ENCODE results near the gene HFM1.

The HFM1 gene

GRCh38 chr1:91281782-91282181, 122.9 kb downstream of the HFM1 start:
- no peaks in the 10 kb centered on the region for H3K27me3 ChIP-seq (ENCODE audit: control insufficient read depth in 3 of 3, insufficient read depth in 3 of 3, low read depth in 1 of 3, low read length in 3 of 3)
- H3K4me3 ChIP-seq (ENCODE audit: low read length in 2 of 2): no peak overlapping the region
- no peak overlapping the region for H2AFZ ChIP-seq (ENCODE audit: low read length)
- H3K9ac ChIP-seq (ENCODE audit: low read depth, low read length, poor library complexity): no peak overlapping the region
- H3K18ac ChIP-seq (ENCODE audit: low read length): no peak overlapping the region
- H3K4me2 ChIP-seq (ENCODE audit: insufficient read depth, low read length, poor library complexity, severe bottlenecking): no peak overlapping the region
- H3K4me1 ChIP-seq (ENCODE audit: control insufficient read depth in 2 of 2, insufficient read depth in 1 of 2, low read depth in 1 of 2, low read length in 2 of 2): no peaks in the 10 kb centered on the region
- no peak overlapping the region for H4K8ac ChIP-seq (ENCODE audit: low read depth, low read length)
- no peak overlapping the region for H3K14ac ChIP-seq (ENCODE audit: low read length)
- H3K9me3 ChIP-seq (replicated peaks in 1 of 2; ENCODE audit: control insufficient read depth in 2 of 2, insufficient read depth in 1 of 2, low read depth in 1 of 2, low read length in 2 of 2): no peaks in the 10 kb centered on the region
- no peak overlapping the region for H3K27ac ChIP-seq (replicated peaks; ENCODE audit: low read length)
- H2BK12ac ChIP-seq (ENCODE audit: low read length): no peak overlapping the region
- H3K4ac ChIP-seq (ENCODE audit: low read length): no peak overlapping the region
- no peak overlapping the region for H3K23ac ChIP-seq (ENCODE audit: low read depth, low read length, poor library complexity)
- no peak overlapping the region for H2BK120ac ChIP-seq (ENCODE audit: low read depth, low read length)
- no peak overlapping the region for H2BK15ac ChIP-seq (ENCODE audit: low read length)
- H2AK5ac ChIP-seq (ENCODE audit: low read depth, low read length): no peak overlapping the region
- no peaks in the 10 kb centered on the region for H3K79me1 ChIP-seq (ENCODE audit: low read depth, low read length)
- no peak for DNase-seq (ENCODE audit: low spot score)
- WGBS, 2 donors (ENCODE audit: extremely low coverage in 2 of 2, insufficient read length in 2 of 2, insufficient replicate concordance in 1 of 2): no CpG with 5 or more reads among the region's 6 CpGs
- H4K91ac ChIP-seq (ENCODE audit: low read depth, low read length, poor library complexity): no peak overlapping the region
- H2BK5ac ChIP-seq (ENCODE audit: low read length): no peak overlapping the region
- H3K36me3 ChIP-seq (replicated peaks in 1 of 2; ENCODE audit: control insufficient read depth in 2 of 2, insufficient read depth in 2 of 2, low read length in 2 of 2): no peaks in the 10 kb centered on the region

GRCh38 chr1:91278754-91279153, 125.9 kb downstream of the HFM1 start:
- no peak overlapping the region for H3K14ac ChIP-seq (ENCODE audit: low read length)
- H3K4ac ChIP-seq (ENCODE audit: low read length): no peak overlapping the region
- H3K9me3 ChIP-seq (replicated peaks in 1 of 2; ENCODE audit: control insufficient read depth in 2 of 2, insufficient read depth in 1 of 2, low read depth in 1 of 2, low read length in 2 of 2): no peaks in the 10 kb centered on the region
- no peak overlapping the region for H2BK12ac ChIP-seq (ENCODE audit: low read length)
- peaks cover 0 to 4% of the 10 kb centered on the region in 2 donors for H3K36me3 ChIP-seq (replicated peaks in 1 of 2; ENCODE audit: control insufficient read depth in 2 of 2, insufficient read depth in 2 of 2, low read length in 2 of 2)
- H3K27ac ChIP-seq (replicated peaks; ENCODE audit: low read length): no peak overlapping the region
- no peak overlapping the region for H2BK120ac ChIP-seq (ENCODE audit: low read depth, low read length)
- no peak overlapping the region for H3K9ac ChIP-seq (ENCODE audit: low read depth, low read length, poor library complexity)
- WGBS, 2 donors (ENCODE audit: extremely low coverage in 2 of 2, insufficient read length in 2 of 2, insufficient replicate concordance in 1 of 2): no CpG with 5 or more reads among the region's 1 CpG
- no peak overlapping the region for H2BK15ac ChIP-seq (ENCODE audit: low read length)
- H3K79me1 ChIP-seq (ENCODE audit: low read depth, low read length): no peaks in the 10 kb centered on the region
- no peaks in the 10 kb centered on the region for H3K27me3 ChIP-seq (ENCODE audit: control insufficient read depth in 3 of 3, insufficient read depth in 3 of 3, low read depth in 1 of 3, low read length in 3 of 3)
- H4K8ac ChIP-seq (ENCODE audit: low read depth, low read length): no peak overlapping the region
- DNase-seq (ENCODE audit: low spot score): peak; percentile 15
- no peak overlapping the region for H3K4me2 ChIP-seq (ENCODE audit: insufficient read depth, low read length, poor library complexity, severe bottlenecking)
- H2AK5ac ChIP-seq (ENCODE audit: low read depth, low read length): no peak overlapping the region
- H3K18ac ChIP-seq (ENCODE audit: low read length): no peak overlapping the region
- H3K23ac ChIP-seq (ENCODE audit: low read depth, low read length, poor library complexity): no peak overlapping the region
- no peak overlapping the region for H4K91ac ChIP-seq (ENCODE audit: low read depth, low read length, poor library complexity)
- H3K4me3 ChIP-seq (ENCODE audit: low read length in 2 of 2): no peak overlapping the region
- H3K4me1 ChIP-seq (ENCODE audit: control insufficient read depth in 2 of 2, insufficient read depth in 1 of 2, low read depth in 1 of 2, low read length in 2 of 2): no peaks in the 10 kb centered on the region
- no peak overlapping the region for H2BK5ac ChIP-seq (ENCODE audit: low read length)
- no peak overlapping the region for H2AFZ ChIP-seq (ENCODE audit: low read length)

- Histone ChIP-seq H3K27me3 (ENCODE audit: control insufficient read depth in 3 of 3, insufficient read depth in 3 of 3, low read depth in 1 of 3, low read length in 3 of 3) (no peaks in the 10 kb centered on the region), H2BK5ac (ENCODE audit: low read length) (no peak overlapping the region), H3K9me3 (replicated peaks in 1 of 2; ENCODE audit: control insufficient read depth in 2 of 2, insufficient read depth in 1 of 2, low read depth in 1 of 2, low read length in 2 of 2) (no peaks in the 10 kb centered on the region), H3K18ac (ENCODE audit: low read length) (no peak overlapping the region), H3K4me2 (ENCODE audit: insufficient read depth, low read length, poor library complexity, severe bottlenecking) (no peak overlapping the region), H3K23ac (ENCODE audit: low read depth, low read length, poor library complexity) (no peak overlapping the region), H3K27ac (replicated peaks; ENCODE audit: low read length) (no peak overlapping the region), H3K9ac (ENCODE audit: low read depth, low read length, poor library complexity) (no peak overlapping the region), H2BK12ac (ENCODE audit: low read length) (no peak overlapping the region), H2BK120ac (ENCODE audit: low read depth, low read length) (no peak overlapping the region), H4K8ac (ENCODE audit: low read depth, low read length) (no peak overlapping the region), H3K4me1 (ENCODE audit: control insufficient read depth in 2 of 2, insufficient read depth in 1 of 2, low read depth in 1 of 2, low read length in 2 of 2) (no peaks in the 10 kb centered on the region), H2BK15ac (ENCODE audit: low read length) (no peak overlapping the region), H3K79me1 (ENCODE audit: low read depth, low read length) (no peaks in the 10 kb centered on the region), H3K36me3 (replicated peaks in 1 of 2; ENCODE audit: control insufficient read depth in 2 of 2, insufficient read depth in 2 of 2, low read length in 2 of 2) (peaks cover 0 to 11% of the 10 kb centered on the region in 2 donors), H2AK5ac (ENCODE audit: low read depth, low read length) (no peak overlapping the region), H3K14ac (ENCODE audit: low read length) (no peak overlapping the region), H3K4me3 (ENCODE audit: low read length in 2 of 2) (no peak overlapping the region), H4K91ac (ENCODE audit: low read depth, low read length, poor library complexity) (no peak overlapping the region), H2AFZ (ENCODE audit: low read length) (no peak overlapping the region), H3K4ac (ENCODE audit: low read length) (no peak overlapping the region)
- no CpG with 5 or more reads among the region's 1 CpG for WGBS, 2 donors (ENCODE audit: extremely low coverage in 2 of 2, insufficient read length in 2 of 2, insufficient replicate concordance in 1 of 2)
- no peak for DNase-seq (ENCODE audit: low spot score)
Observed at GRCh38 chr1:91273875-91274274, 130.8 kb downstream of the HFM1 start.

DNA sequence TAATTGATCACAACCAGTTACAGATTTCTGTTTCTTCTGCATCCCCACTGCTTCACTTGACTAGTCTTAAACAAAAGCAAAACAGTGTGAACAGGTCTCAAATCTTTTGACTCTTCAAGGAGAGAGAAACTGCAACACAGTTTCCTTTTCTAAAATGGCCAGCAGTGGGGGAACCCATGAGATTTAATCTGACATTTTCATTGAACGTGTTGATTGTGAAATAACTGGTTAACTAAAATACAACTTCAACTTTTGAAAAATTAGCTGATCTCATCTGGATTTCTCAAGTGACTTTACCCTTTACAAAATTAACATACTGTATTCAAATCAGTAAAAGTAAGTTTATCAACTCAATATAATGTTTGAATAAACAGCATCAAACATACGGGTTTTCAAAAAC, 143.0 kb downstream of the HFM1 start:
- DNase-seq (ENCODE audit: low spot score): no peak
- no peak overlapping the region for H3K27ac ChIP-seq (replicated peaks; ENCODE audit: low read length)
- H3K23ac ChIP-seq (ENCODE audit: low read depth, low read length, poor library complexity): no peak overlapping the region
- no peak overlapping the region for H2BK15ac ChIP-seq (ENCODE audit: low read length)
- no peak overlapping the region for H3K9ac ChIP-seq (ENCODE audit: low read depth, low read length, poor library complexity)
- H3K4me1 ChIP-seq (ENCODE audit: control insufficient read depth in 2 of 2, insufficient read depth in 1 of 2, low read depth in 1 of 2, low read length in 2 of 2): no peaks in the 10 kb centered on the region
- H3K4me3 ChIP-seq (ENCODE audit: low read length in 2 of 2): no peak overlapping the region
- no peak overlapping the region for H2BK5ac ChIP-seq (ENCODE audit: low read length)
- no peaks in the 10 kb centered on the region for H3K27me3 ChIP-seq (ENCODE audit: control insufficient read depth in 3 of 3, insufficient read depth in 3 of 3, low read depth in 1 of 3, low read length in 3 of 3)
- no peak overlapping the region for H2AK5ac ChIP-seq (ENCODE audit: low read depth, low read length)
- no peak overlapping the region for H3K18ac ChIP-seq (ENCODE audit: low read length)
- no peak overlapping the region for H3K14ac ChIP-seq (ENCODE audit: low read length)
- WGBS, 2 donors (ENCODE audit: extremely low coverage in 2 of 2, insufficient read length in 2 of 2, insufficient replicate concordance in 1 of 2): no CpG with 5 or more reads among the region's 2 CpGs
- peaks cover 0 to 8% of the 10 kb centered on the region in 2 donors for H3K36me3 ChIP-seq (replicated peaks in 1 of 2; ENCODE audit: control insufficient read depth in 2 of 2, insufficient read depth in 2 of 2, low read length in 2 of 2)
- H4K8ac ChIP-seq (ENCODE audit: low read depth, low read length): no peak overlapping the region
- no peak overlapping the region for H3K4ac ChIP-seq (ENCODE audit: low read length)
- no peak overlapping the region for H2BK12ac ChIP-seq (ENCODE audit: low read length)
- no peak overlapping the region for H2BK120ac ChIP-seq (ENCODE audit: low read depth, low read length)
- H2AFZ ChIP-seq (ENCODE audit: low read length): no peak overlapping the region
- no peaks in the 10 kb centered on the region for H3K9me3 ChIP-seq (replicated peaks in 1 of 2; ENCODE audit: control insufficient read depth in 2 of 2, insufficient read depth in 1 of 2, low read depth in 1 of 2, low read length in 2 of 2)
- no peak overlapping the region for H4K91ac ChIP-seq (ENCODE audit: low read depth, low read length, poor library complexity)
- H3K79me1 ChIP-seq (ENCODE audit: low read depth, low read length): no peaks in the 10 kb centered on the region
- H3K4me2 ChIP-seq (ENCODE audit: insufficient read depth, low read length, poor library complexity, severe bottlenecking): no peak overlapping the region
